Prostate gland (tissue), 2 donors: ENCODE measurements around the gene FAM209A. TPM values are rescaled to one million over a fixed set of nuclear protein-coding genes. Genes with fewer than 3 reads are reported as not detected.
A peak's percentile ranks its signal among the peaks of the same experiment; 100 is the strongest.

Experiments
- DNase-seq: peaks from one replicate; pipeline ENCODE4 v3.0.0-alpha.2; 2019; ENCODE audit warnings: low spot score
- H3K27ac ChIP-seq, 2 donors: fragments of 200-600 bp; sonication (generic); 2 replicates each; pipeline ENCODE4 v1.5.1; 2017 to 2019
- H3K27me3 ChIP-seq: fragments of 200-600 bp; sonication (generic); replicated peaks from 2 replicates; pipeline ENCODE4 v1.5.1; 2019; ENCODE audit not compliant: insufficient read depth
- H3K36me3 ChIP-seq, 2 donors: fragments of 200-600 bp; sonication (generic); 1 replicate in 1 of 2; 2 replicates in 1 of 2; pipeline versions ENCODE4 v1.5.1 to v1.8.1; 2017 to 2019
- H3K4me1 ChIP-seq: fragments of 200-600 bp; sonication (generic); replicated peaks from 2 replicates; pipeline ENCODE4 v1.5.1; 2019
- H3K4me3 ChIP-seq, 2 donors: fragments of 200-600 bp; sonication (generic); 2 replicates each; pipeline ENCODE4 v1.5.1; 2017 to 2019
- H3K9me3 ChIP-seq: fragments of 200-600 bp; sonication (generic); 2 replicates; pipeline ENCODE4 v1.5.1; 2017
- POLR2A ChIP-seq: fragments of 450-650 bp; IDR thresholded peaks from one replicate; pipeline ENCODE4 v1.6.1; 2016; ENCODE audit warnings: antibody characterized with exemption, mild to moderate bottlenecking
- POLR2AphosphoS5 ChIP-seq: sonication (generic); formaldehyde crosslinking; IDR thresholded peaks from one replicate; pipeline ENCODE4 v1.6.1; 2017; ENCODE audit warnings: antibody characterized with exemption
- WGBS: methylation state at CpG from one replicate; pipeline ENCODE4 v1.1.5; 2018; 5-methylcytosine and 5-hydroxymethylcytosine counted together
- intact Hi-C: fragments of 100-400 bp; cut with DNase I; formaldehyde crosslinking; loops from one replicate; pipeline ENCODE4 v1.14.2; 2022
- total RNA-seq, 2 donors: library from RNA; depleted of rRNA; stranded (reverse); fragments of >200 nt; gene quantifications; one replicate each; pipeline ENCODE4 v1.1.0, GENCODE V29; 2016
- TF ChIP-seq, protein P1 (sequence below), 4 experiments: fragments of 200-600 bp in 2 of 4; fragments of 450-650 bp in 2 of 4; sonication (generic) in 2 of 4; IDR thresholded peaks; 1 replicate in 3 of 4; 2 replicates in 1 of 4; pipeline ENCODE4 v1.5.1; 2016 to 2019; ENCODE audit warnings: antibody characterized with exemption in 4 of 4, mild to moderate bottlenecking in 2 of 4, moderate library complexity in 2 of 4

Gene FAM209A
- total RNA-seq, 2 donors from 2014 or later, result 1.6 TPM; not detected in 1

DNA sequence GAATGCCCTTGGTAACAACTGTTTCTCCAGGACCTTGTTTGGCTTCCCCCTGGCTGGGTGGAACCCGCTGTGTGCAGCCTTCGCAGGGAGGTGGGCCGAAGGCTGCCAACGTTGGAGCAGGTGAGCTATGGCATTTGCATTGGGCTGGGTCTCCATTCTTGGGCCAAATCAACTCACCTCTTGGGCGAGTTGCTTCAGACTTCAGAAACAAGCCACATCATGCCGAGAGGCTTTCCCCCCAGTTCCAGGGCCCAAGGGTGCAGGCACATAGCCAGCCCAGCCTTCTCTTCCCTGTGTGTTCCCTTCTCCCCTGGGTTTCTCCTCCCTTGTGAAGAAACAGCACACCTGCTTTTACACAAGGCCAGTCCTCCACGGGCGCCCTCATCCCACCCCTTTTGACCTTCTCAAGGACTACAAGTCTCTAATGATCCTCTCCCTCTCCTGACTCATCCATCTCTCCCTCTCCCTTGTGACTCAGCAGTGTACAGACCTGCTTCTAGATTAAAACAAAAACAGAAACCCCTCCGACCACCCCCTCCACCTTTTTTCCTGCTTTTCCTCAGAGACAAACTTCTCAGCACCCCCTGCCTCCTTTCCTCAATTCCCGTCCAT lies 50.1 kb downstream of the FAM209A start:
- Histone ChIP-seq H3K27me3 (no peaks in the 10 kb centered on the region), H3K9me3 (no peaks in the 10 kb centered on the region), H3K36me3 (no peaks in the 10 kb centered on the region), H3K4me3 (no peak overlapping the region), H3K27ac (no peak overlapping the region), H3K4me1 (no peaks in the 10 kb centered on the region)
- intact Hi-C loops, result no loop called here
- TF ChIP-seq, protein P1, sequence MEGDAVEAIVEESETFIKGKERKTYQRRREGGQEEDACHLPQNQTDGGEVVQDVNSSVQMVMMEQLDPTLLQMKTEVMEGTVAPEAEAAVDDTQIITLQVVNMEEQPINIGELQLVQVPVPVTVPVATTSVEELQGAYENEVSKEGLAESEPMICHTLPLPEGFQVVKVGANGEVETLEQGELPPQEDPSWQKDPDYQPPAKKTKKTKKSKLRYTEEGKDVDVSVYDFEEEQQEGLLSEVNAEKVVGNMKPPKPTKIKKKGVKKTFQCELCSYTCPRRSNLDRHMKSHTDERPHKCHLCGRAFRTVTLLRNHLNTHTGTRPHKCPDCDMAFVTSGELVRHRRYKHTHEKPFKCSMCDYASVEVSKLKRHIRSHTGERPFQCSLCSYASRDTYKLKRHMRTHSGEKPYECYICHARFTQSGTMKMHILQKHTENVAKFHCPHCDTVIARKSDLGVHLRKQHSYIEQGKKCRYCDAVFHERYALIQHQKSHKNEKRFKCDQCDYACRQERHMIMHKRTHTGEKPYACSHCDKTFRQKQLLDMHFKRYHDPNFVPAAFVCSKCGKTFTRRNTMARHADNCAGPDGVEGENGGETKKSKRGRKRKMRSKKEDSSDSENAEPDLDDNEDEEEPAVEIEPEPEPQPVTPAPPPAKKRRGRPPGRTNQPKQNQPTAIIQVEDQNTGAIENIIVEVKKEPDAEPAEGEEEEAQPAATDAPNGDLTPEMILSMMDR (IDR thresholded peaks at IDR 0.05), result no peak
- TF ChIP-seq POLR2AphosphoS5, result peak; percentile 51
- WGBS, result 59% methylated on average over 10 of the region's 10 CpGs
- peak; percentile 72 for DNase-seq

DNA sequence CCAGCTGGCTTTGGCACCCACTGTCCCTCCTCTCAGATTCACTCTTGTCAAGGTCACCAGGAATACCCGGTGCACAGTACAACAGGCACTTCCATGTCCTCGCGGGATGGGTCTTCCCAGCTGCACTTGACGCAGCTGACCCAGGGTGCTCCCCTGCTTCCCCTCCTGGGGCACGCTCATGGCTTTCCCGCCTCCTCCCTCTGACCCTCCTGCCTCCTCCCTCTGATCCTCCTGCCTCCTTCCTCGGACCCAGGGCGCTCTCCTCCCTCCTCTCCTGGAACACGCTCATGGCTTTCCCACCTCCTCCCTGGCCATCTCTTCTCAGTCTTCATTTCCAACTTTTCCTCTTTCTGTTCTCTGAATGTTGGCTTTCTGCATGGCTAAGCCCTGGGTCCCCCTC lies 50.6 kb downstream of the FAM209A start:
- TF ChIP-seq POLR2A (no peak), POLR2AphosphoS5 (no peak)
- TF ChIP-seq, protein P1 (IDR thresholded peaks at IDR 0.05), result no peak
- Histone ChIP-seq H3K36me3 (no peaks in the 10 kb centered on the region), H3K27ac (no peak overlapping the region), H3K9me3 (no peaks in the 10 kb centered on the region), H3K27me3 (no peaks in the 10 kb centered on the region), H3K4me3 (no peak overlapping the region), H3K4me1 (no peaks in the 10 kb centered on the region)
- no peak for DNase-seq
- intact Hi-C loops, result no loop called here
- 83% methylated on average over 9 of the region's 9 CpGs for WGBS

Other genes with a start within 250 kb of the FAM209A start
- gene FAM210B, start 165.8 kb upstream of the FAM209A start, total RNA-seq, result 100 to 1,000 TPM in 1 of 2 donors, 10 to 100 TPM in 1; 66.5 to 159 TPM
- 1 to 10 TPM; 2.6 to 9.9 TPM for gene AURKA, start 132.5 kb upstream of the FAM209A start, total RNA-seq
- 10 to 100 TPM; 35.1 to 40.2 TPM for gene CSTF1, start 132.1 kb upstream of the FAM209A start, total RNA-seq
- 1 to 10 TPM in 1 of 2 donors, under 1 TPM in 1; 0.59 to 1.2 TPM for gene CASS4, start 112.5 kb upstream of the FAM209A start, total RNA-seq
- gene RTF2, start 56.1 kb upstream of the FAM209A start, total RNA-seq, result 10 to 100 TPM; 71.3 to 81.7 TPM
- gene FAM209B, start 8.5 kb downstream of the FAM209A start, total RNA-seq, result 1 to 10 TPM in 1 of 2 donors, not detected in 1; 7.6 TPM
- 10 to 100 TPM in 1 of 2 donors, 1 to 10 TPM in 1; 9.4 to 22.4 TPM for gene TFAP2C, start 104.6 kb downstream of the FAM209A start, total RNA-seq